HepG2 (cell line): ENCODE measurements around the gene AFAP1. TPM values are rescaled to one million over a fixed set of nuclear protein-coding genes. Genes with fewer than 3 reads are reported as not detected.

ENCODE experiments used
- ATAC-seq: fragments of 200-7000 bp; cut with Tn5 transposase; 3 replicates; pipeline ENCODE4 v1.9.1; 2020; ENCODE audit warnings: mild to moderate bottlenecking, moderate library complexity
- BruUV-seq: library from RNA; stranded (reverse); fragments of 400-500 nt; replicated peaks from 2 replicates; lab custom pipeline; 2021; lab: Mats Ljungman, UMichigan
- CTCF ChIA-PET: fragments of 300-600 bp; formaldehyde crosslinking; extraction: SDS; loops from one replicate; lab custom pipeline; 2021; ENCODE audit warnings: low total read pairs, inconsistent platforms, low intra/inter-chr PET ratio; lab: Yijun Ruan, JAX
- POLR2A ChIA-PET: fragments of 350-600 bp; sonication (Branson Sonifier 250); formaldehyde crosslinking; loops from one replicate; lab custom pipeline; 2020; ENCODE audit warnings: antibody characterized with exemption, inconsistent platforms; lab: Yijun Ruan, JAX
- DNase-seq: peaks from one replicate; pipeline ENCODE4 v3.0.0-alpha.2; 2015; ENCODE audit warnings: low spot score
- FAIRE-seq: peaks from 3 replicates; lab custom pipeline; 2011; peaks lifted over from hg19 to GRCh38; lab: Jason Lieb, UNC
- H2AFZ ChIP-seq: one replicate; pipeline ENCODE4 v1.6.1; 2011; ENCODE audit warnings: low read length, inconsistent platforms
- H3K27ac ChIP-seq: fragments of 300-600 bp; 3 replicates; pipeline ENCODE4 v1.8.0; 2011; ENCODE audit warnings: mixed run types, mild to moderate bottlenecking, mixed read lengths, low read length, inconsistent platforms; ENCODE audit not compliant: insufficient read depth; ENCODE audit errors: extremely low read length
- H3K27me3 ChIP-seq, 2 experiments: fragments of 200-600 bp in 1 of 2; 2 replicates in 1 of 2; 3 replicates in 1 of 2; pipeline versions ENCODE4 v1.6.0 to v1.8.0; 2011; ENCODE audit warnings: low read length in 2 of 2, mild to moderate bottlenecking in 2 of 2, moderate library complexity in 2 of 2, inconsistent platforms in 1 of 2; ENCODE audit not compliant: insufficient read depth in 2 of 2, control insufficient read depth in 1 of 2
- H3K36me3 ChIP-seq, 2 experiments: fragments of 200-600 bp in 1 of 2; replicated peaks in 1 of 2; 2 replicates in 1 of 2; 3 replicates in 1 of 2; pipeline versions ENCODE4 v1.5.1 to v1.8.0; 2011; ENCODE audit warnings: low read length in 2 of 2, inconsistent platforms in 1 of 2; ENCODE audit not compliant: insufficient read depth in 2 of 2, control insufficient read depth in 1 of 2
- H3K4me1 ChIP-seq: 2 replicates; pipeline ENCODE4 v1.5.1; 2012; ENCODE audit warnings: low read length, inconsistent platforms; ENCODE audit not compliant: insufficient read depth
- H3K4me2 ChIP-seq: 2 replicates; pipeline ENCODE4 v1.6.0; 2011; ENCODE audit warnings: low read depth, low read length, inconsistent platforms
- H3K4me3 ChIP-seq, 3 experiments: fragments of 200-600 bp in 1 of 3; sonication (generic), shearing (Covaris generic) in 1 of 3; replicated peaks in 1 of 3; 2 replicates each; pipeline ENCODE4 v1.5.1; 2011 to 2016; ENCODE audit warnings: low read length in 3 of 3, inconsistent platforms in 2 of 3, low read depth in 2 of 3, mild to moderate bottlenecking in 2 of 3, control low read depth in 1 of 3, mixed read lengths in 1 of 3; ENCODE audit not compliant: insufficient read depth in 1 of 3
- H3K79me2 ChIP-seq: one replicate; pipeline ENCODE4 v1.6.1; 2011; ENCODE audit warnings: low read length, inconsistent platforms; ENCODE audit not compliant: insufficient read depth
- H3K9ac ChIP-seq: 2 replicates; pipeline ENCODE4 v1.6.0; 2011; ENCODE audit warnings: mild to moderate bottlenecking, low read depth, low read length, inconsistent platforms; ENCODE audit not compliant: insufficient read depth
- H3K9me3 ChIP-seq: 2 replicates; pipeline ENCODE4 v1.5.1; 2012; ENCODE audit warnings: mild to moderate bottlenecking, low read length
- H4K20me1 ChIP-seq: 2 replicates; pipeline ENCODE4 v1.6.0; 2011; ENCODE audit warnings: inconsistent platforms, mild to moderate bottlenecking, low read length, moderate library complexity; ENCODE audit not compliant: insufficient read depth
- PCBP2 ChIP-seq: fragments of 200-400 bp; formaldehyde crosslinking; optimal IDR thresholded peaks from 2 replicates; pipeline ENCODE3; 2018; ENCODE audit warnings: low read length, low read depth; ENCODE audit not compliant: poor library complexity, severe bottlenecking
- SAP130 ChIP-seq: IDR thresholded peaks from 2 replicates; pipeline ENCODE4 v1.6.1; 2016; ENCODE audit warnings: low read depth
- ZBTB7B ChIP-seq: sonication (generic); formaldehyde crosslinking; IDR thresholded peaks from 2 replicates; pipeline ENCODE4 v1.4.0; 2020; ENCODE audit warnings: missing genetic modification reagents
- ZNF20 ChIP-seq: sonication (generic); formaldehyde crosslinking; IDR thresholded peaks from 2 replicates; pipeline ENCODE4 v1.4.0; 2020; ENCODE audit warnings: mild to moderate bottlenecking, moderate library complexity, missing genetic modification reagents
- ZNF639 ChIP-seq: conservative IDR thresholded peaks from 2 replicates; pipeline ENCODE4 v1.6.1; 2018; ENCODE audit warnings: missing genetic modification reagents
- ZNF776 ChIP-seq: sonication (generic); formaldehyde crosslinking; IDR thresholded peaks from 2 replicates; pipeline ENCODE4 v1.4.0; 2020; ENCODE audit warnings: mild to moderate bottlenecking, missing genetic modification reagents
- WGBS: methylation state at CpG from one replicate; pipeline ENCODE4 v1.1.6; 2017; ENCODE audit warnings: low lambda C conversion rate; 5-methylcytosine and 5-hydroxymethylcytosine counted together
- in situ Hi-C: cut with HindIII; loops from 2 replicates; pipeline ENCODE4 v1.10.0; 2017; ENCODE audit warnings: low pct_unique_long_range_greater_than_20kb; ENCODE audit not compliant: extremely low pct_ligation_motif_present
- intact Hi-C: fragments of 100-400 bp; cut with micrococcal nuclease; formaldehyde crosslinking; loops from one replicate; pipeline ENCODE4 v1.10.0; 2022; ENCODE audit not compliant: unreplicated experiment
- polyA plus RNA-seq, 8 experiments: library from polyadenylated mRNA; depleted of rRNA in 3 of 8; stranded (reverse) in 7 of 8; unstranded in 1 of 8; fragments of >200 nt; fragmentation: Illumina TruSeq in 4 of 8; extraction: Trizol in 4 of 8; gene quantifications; 2 replicates each; pipeline versions ENCODE4 v1.2.1 to v1.2.3, GENCODE V29; 2011 to 2016; ENCODE audit warnings: low read depth in 4 of 8, missing spikeins in 1 of 8, mixed read lengths in 1 of 8; ENCODE audit not compliant: insufficient read depth in 1 of 8
- total RNA-seq, 5 experiments: library from RNA; depleted of rRNA; stranded (reverse); fragments of >200 nt; fragmentation: Illumina TruSeq; extraction: Trizol; gene quantifications; 2 replicates each; pipeline ENCODE4 v1.2.3, GENCODE V29; 2016; ENCODE audit warnings: low read depth in 1 of 5

AFAP1 gene
- total and polyA plus RNA-seq, 2 of the 13 experiments (the other 11 are each of a cell fraction or from before 2014, with no cell fraction given) = 2.5 TPM

- no peak for TF ChIP-seq ZNF776 (CRISPR knock-in tag)
- TF ChIP-seq SAP130 = no peak
Measured at GRCh38 chr4:7950301-7951092, 10.8 kb upstream of the AFAP1 start (continued).

GRCh38 chr4:7949759-7950158 is 10.1 kb upstream of the AFAP1 start:
- Histone ChIP-seq H3K4me3 (no peak overlapping the region), H3K79me2 (no peaks in the 10 kb centered on the region), H3K9me3 (no peaks in the 10 kb centered on the region), H3K4me2 (no peak overlapping the region), H3K36me3 (no peaks in the 10 kb centered on the region), H3K9ac (no peak overlapping the region), H3K27ac (no peak overlapping the region), H4K20me1 (no peaks in the 10 kb centered on the region), H3K27me3 (peaks cover 4 to 24% of the 10 kb centered on the region in 2 experiments; a peak in 4 of 5 replicates), H2AFZ (no peak overlapping the region), H3K4me1 (peaks cover 32% of the 10 kb centered on the region)
- FAIRE-seq = no peak
- BruUV-seq = no TSS peak
- no peak for DNase-seq
- CTCF ChIA-PET = no interaction called here
- intact Hi-C loops (no loop called here), in situ Hi-C loops (no loop called here)
- 2% methylated on average over 4 of the region's 4 CpGs for WGBS
- peak; percentile 38; the same call in 2 of the 3 replicates for ATAC-seq
- no peak for TF ChIP-seq ZNF639
- TF ChIP-seq ZNF20 (CRISPR knock-in tag) = no peak
- TF ChIP-seq PCBP2 = no peak
- TF ChIP-seq ZBTB7B (CRISPR knock-in tag) = no peak
- POLR2A ChIA-PET = no interaction called here
